Measurements from ENCODE around the gene CACNB4.

GRCh38 chr2:152065945-152066344, 32.9 kb downstream of the CACNB4 start:
- TF ChIP-seq CTCF (conservative IDR thresholded peaks at IDR 0.05 in 1 of 2, IDR thresholded peaks at IDR 0.05 in 1 of 2; ENCODE audit: extremely low read depth in 1 of 2, insufficient read depth in 1 of 2, low read depth in 1 of 2, low read length in 2 of 2) (no peak), EZH2 (IDR thresholded peaks at IDR 0.05; ENCODE audit: borderline replicate concordance, low read length) (no peak)

Measured in mammary epithelial cell (primary cell).